Endothelial cell of umbilical vein (primary cell): ENCODE measurements around the gene ADAM10.

Experiments used
- EZH2 ChIP-seq: IDR thresholded peaks from 2 replicates; pipeline ENCODE4 v1.6.1; 2012; ENCODE audit warnings: borderline replicate concordance, low read depth, mild to moderate bottlenecking, moderate library complexity, low read length, inconsistent platforms; ENCODE audit not compliant: severe bottlenecking
- JUN ChIP-seq: IDR thresholded peaks from 2 replicates; pipeline ENCODE4 v1.6.1; 2011; ENCODE audit warnings: borderline replicate concordance, low read depth; ENCODE audit not compliant: insufficient read length, insufficient read depth
- MYC ChIP-seq: IDR thresholded peaks from one replicate; pipeline ENCODE4 v1.6.1; 2011; ENCODE audit warnings: mild to moderate bottlenecking, low read depth, low read length
- POLR2A ChIP-seq: IDR thresholded peaks from 2 replicates; pipeline ENCODE4 v1.6.1; 2012; ENCODE audit warnings: low read depth, mild to moderate bottlenecking, control low read depth, low read length
- POLR2AphosphoS5 ChIP-seq: IDR thresholded peaks from 2 replicates; pipeline ENCODE4 v1.6.1; 2012; ENCODE audit warnings: low read depth, mild to moderate bottlenecking, control low read depth, low read length, moderate library complexity; ENCODE audit not compliant: insufficient read depth
- TF ChIP-seq, protein P1 (sequence below), 2 donors: IDR thresholded peaks; 1 replicate in 1 of 2; 2 replicates in 1 of 2; pipeline ENCODE4 v1.5.1; 2011; ENCODE audit warnings: low read length in 2 of 2, mild to moderate bottlenecking in 2 of 2, moderate library complexity in 2 of 2, control low read depth in 1 of 2, inconsistent platforms in 1 of 2, low read depth in 1 of 2; ENCODE audit not compliant: insufficient read depth in 1 of 2; ENCODE audit errors: extremely low read depth in 1 of 2

DNA sequence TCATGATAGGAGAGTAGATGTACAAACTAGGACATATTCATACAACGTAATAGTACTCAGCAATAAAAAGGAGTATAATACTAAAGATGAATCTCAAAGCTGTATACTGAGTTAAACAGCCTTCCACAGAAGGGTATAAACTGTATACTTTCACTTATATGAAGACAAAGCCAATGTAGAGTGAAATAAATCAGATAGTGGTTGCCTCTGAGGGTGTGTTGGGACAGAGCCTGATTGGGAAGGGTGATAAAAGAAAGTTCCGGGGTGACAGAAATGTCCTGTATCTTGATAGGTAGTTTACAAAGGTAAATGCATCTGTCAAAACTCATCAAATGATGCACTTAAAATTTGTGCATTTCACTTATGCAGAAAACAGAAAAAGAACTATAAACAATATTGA is 122.5 kb downstream of the ADAM10 start:
- TF ChIP-seq, protein P1, sequence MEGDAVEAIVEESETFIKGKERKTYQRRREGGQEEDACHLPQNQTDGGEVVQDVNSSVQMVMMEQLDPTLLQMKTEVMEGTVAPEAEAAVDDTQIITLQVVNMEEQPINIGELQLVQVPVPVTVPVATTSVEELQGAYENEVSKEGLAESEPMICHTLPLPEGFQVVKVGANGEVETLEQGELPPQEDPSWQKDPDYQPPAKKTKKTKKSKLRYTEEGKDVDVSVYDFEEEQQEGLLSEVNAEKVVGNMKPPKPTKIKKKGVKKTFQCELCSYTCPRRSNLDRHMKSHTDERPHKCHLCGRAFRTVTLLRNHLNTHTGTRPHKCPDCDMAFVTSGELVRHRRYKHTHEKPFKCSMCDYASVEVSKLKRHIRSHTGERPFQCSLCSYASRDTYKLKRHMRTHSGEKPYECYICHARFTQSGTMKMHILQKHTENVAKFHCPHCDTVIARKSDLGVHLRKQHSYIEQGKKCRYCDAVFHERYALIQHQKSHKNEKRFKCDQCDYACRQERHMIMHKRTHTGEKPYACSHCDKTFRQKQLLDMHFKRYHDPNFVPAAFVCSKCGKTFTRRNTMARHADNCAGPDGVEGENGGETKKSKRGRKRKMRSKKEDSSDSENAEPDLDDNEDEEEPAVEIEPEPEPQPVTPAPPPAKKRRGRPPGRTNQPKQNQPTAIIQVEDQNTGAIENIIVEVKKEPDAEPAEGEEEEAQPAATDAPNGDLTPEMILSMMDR (IDR thresholded peaks at IDR 0.05; ENCODE audit: extremely low read depth in 1 of 2, insufficient read depth in 1 of 2, low read depth in 1 of 2, low read length in 2 of 2): no peak
- TF ChIP-seq MYC: no peak
- no peak for TF ChIP-seq POLR2A
- no peak for TF ChIP-seq JUN
- no peak for TF ChIP-seq POLR2AphosphoS5
- no peak for TF ChIP-seq EZH2
